Cardiac muscle cell (in vitro differentiated cells and primary cell): ENCODE measurements around the gene PFN1. TPM values are rescaled to one million over a fixed set of nuclear protein-coding genes. Genes with fewer than 3 reads are reported as not detected.

Source experiments
- DNase-seq, 2 donors: peaks; one replicate each; pipeline versions ENCODE4 v3.0.0 to v3.0.0-alpha.2; 2010 to 2017; ENCODE audit warnings: low read depth in 1 of 2, low spot score in 1 of 2
- H3K27ac ChIP-seq: fragments of 200-600 bp; sonication (generic); 2 replicates; pipeline ENCODE4 v1.5.1; 2016
- H3K27me3 ChIP-seq: fragments of 200-600 bp; sonication (generic); 2 replicates; pipeline ENCODE4 v1.6.0; 2016; ENCODE audit warnings: control low read depth
- H3K36me3 ChIP-seq: fragments of 200-600 bp; sonication (generic); 2 replicates; pipeline ENCODE4 v1.5.1; 2016; ENCODE audit warnings: control low read depth
- H3K4me1 ChIP-seq: fragments of 200-600 bp; sonication (generic); 2 replicates; pipeline ENCODE4 v1.8.1; 2017; ENCODE audit warnings: low read depth, mild to moderate bottlenecking, mixed run types
- H3K4me3 ChIP-seq: fragments of 200-600 bp; sonication (generic); 2 replicates; pipeline ENCODE4 v1.5.1; 2016; ENCODE audit warnings: mild to moderate bottlenecking
- H3K9me3 ChIP-seq: fragments of 200-600 bp; sonication (generic); 2 replicates; pipeline ENCODE4 v1.5.1; 2017; ENCODE audit warnings: low read depth, mild to moderate bottlenecking, control low read depth
- CTCF ChIP-seq: IDR thresholded peaks from 2 replicates; pipeline ENCODE4 v1.5.1; 2012; ENCODE audit warnings: low read depth, mild to moderate bottlenecking, low read length
- polyA plus RNA-seq: library from polyadenylated mRNA; unstranded; fragments of >200 nt; fragmentation: Nextera tagmentation; extraction: Ambion mirVana; gene quantifications from 2 replicates; pipeline ENCODE4 v1.2.1, GENCODE V29; 2016
- total RNA-seq: library from RNA; depleted of rRNA; stranded (reverse); fragments of >200 nt; gene quantifications from 2 replicates; pipeline ENCODE4 v1.2.3, GENCODE V29; 2016

The PFN1 gene
- total and polyA plus RNA-seq, 2 experiments from 2014 or later, result 1,337 to 1,476 TPM

- Histone ChIP-seq H3K4me1 (peaks cover 44% of the 10 kb centered on the region), H3K27me3 (no peaks in the 10 kb centered on the region), H3K9me3 (no peaks in the 10 kb centered on the region), H3K36me3 (peaks cover 28% of the 10 kb centered on the region), H3K4me3 (peak overlapping the region; percentile 96), H3K27ac (peak overlapping the region; percentile 94)
- DNase-seq, result peak in 1 of 2 donors; percentile 67
- no peak for TF ChIP-seq CTCF
Observed at GRCh38 chr17:4950075-4950745, 1.9 kb upstream of the PFN1 start.

GRCh38 chr17:4949321-4950074, 1.2 kb upstream of the PFN1 start:
- Histone ChIP-seq H3K36me3 (peaks cover 31% of the 10 kb centered on the region), H3K4me1 (peaks cover 44% of the 10 kb centered on the region), H3K9me3 (no peaks in the 10 kb centered on the region), H3K27ac (peak overlapping the region; percentile 94), H3K27me3 (no peaks in the 10 kb centered on the region), H3K4me3 (peak overlapping the region; percentile 96)
- no peak for TF ChIP-seq CTCF
- DNase-seq, result peak; percentile 60 to 73

GRCh38 chr17:4948931-4949320, 596 bp upstream of the PFN1 start:
- H3K27ac ChIP-seq, result peak overlapping the region; percentile 94
- H3K27me3 ChIP-seq, result no peaks in the 10 kb centered on the region
- H3K9me3 ChIP-seq, result no peaks in the 10 kb centered on the region
- peak overlapping the region; percentile 96 for H3K4me3 ChIP-seq
- no peak for TF ChIP-seq CTCF
- H3K4me1 ChIP-seq, result peaks cover 41% of the 10 kb centered on the region
- peak; percentile 92 to 95 for DNase-seq
- peaks cover 29% of the 10 kb centered on the region for H3K36me3 ChIP-seq

GRCh38 chr17:4947411-4948165, 742 bp downstream of the PFN1 start:
- H3K9me3 ChIP-seq, result no peaks in the 10 kb centered on the region
- peaks cover 28% of the 10 kb centered on the region for H3K36me3 ChIP-seq
- DNase-seq, result peak; percentile 60 to 62
- H3K4me1 ChIP-seq, result peaks cover 27% of the 10 kb centered on the region
- no peak for TF ChIP-seq CTCF
- H3K27ac ChIP-seq, result peak overlapping the region; percentile 94
- peak overlapping the region; percentile 96 for H3K4me3 ChIP-seq
- H3K27me3 ChIP-seq, result no peaks in the 10 kb centered on the region

- H3K4me3 ChIP-seq, result peak overlapping the region; percentile 96
- peaks cover 22% of the 10 kb centered on the region for H3K4me1 ChIP-seq
- H3K27me3 ChIP-seq, result no peaks in the 10 kb centered on the region
- peak overlapping the region; percentile 94 for H3K27ac ChIP-seq
- peak in 1 of 2 donors; percentile 60 for DNase-seq
- H3K9me3 ChIP-seq, result no peaks in the 10 kb centered on the region
- no peak for TF ChIP-seq CTCF
- peaks cover 32% of the 10 kb centered on the region for H3K36me3 ChIP-seq
Observed at GRCh38 chr17:4947010-4947410, 1.3 kb downstream of the PFN1 start.
